Right atrium auricular region (tissue), 2 donors: Measurements from ENCODE around the gene HS3ST4. TPM values are rescaled to one million over a fixed set of nuclear protein-coding genes. Genes with fewer than 3 reads are reported as not detected.
"Not testable (repeated sequence)": the region's sequence is repeated elsewhere in the genome, so short reads cannot be mapped to it uniquely, and the experiment has no call there.

Experiments
- DNase-seq: peaks from one replicate; pipeline ENCODE4 v3.0.0-alpha.2; 2019; ENCODE audit warnings: low spot score
- H3K27ac ChIP-seq, 2 donors: fragments of 200-600 bp; sonication (generic); 1 replicate in 1 of 2; 2 replicates in 1 of 2; pipeline ENCODE4 v1.5.1; 2016 to 2019
- H3K27me3 ChIP-seq, 2 donors: fragments of 200-600 bp; sonication (generic); one replicate each; pipeline versions ENCODE4 v1.5.1 to v1.6.0; 2017 to 2019
- H3K36me3 ChIP-seq: fragments of 200-600 bp; sonication (generic); one replicate; pipeline ENCODE4 v1.5.1; 2016
- H3K4me1 ChIP-seq, 2 donors: fragments of 200-600 bp; sonication (generic); one replicate each; pipeline versions ENCODE4 v1.5.1 to v1.6.0; 2017 to 2019
- H3K4me3 ChIP-seq, 2 donors: fragments of 200-600 bp; sonication (generic); 1 replicate in 1 of 2; 2 replicates in 1 of 2; pipeline ENCODE4 v1.5.1; 2017 to 2019; ENCODE audit warnings: mild to moderate bottlenecking in 1 of 2, moderate library complexity in 1 of 2
- H3K9me3 ChIP-seq, 2 donors: fragments of 200-600 bp; sonication (generic); one replicate each; pipeline ENCODE4 v1.5.1; 2019
- CTCF ChIP-seq, 2 donors: fragments of 200-600 bp; sonication (generic); IDR thresholded peaks; one replicate each; pipeline ENCODE4 v1.5.1; 2019; ENCODE audit warnings: antibody characterized with exemption in 2 of 2
- total RNA-seq, 2 donors: library from RNA; depleted of rRNA; stranded (reverse); fragments of >200 nt; gene quantifications; one replicate each; pipeline ENCODE4 v1.1.0, GENCODE V29; 2016

The HS3ST4 gene
- total RNA-seq, 2 donors from 2014 or later, result not detected

GRCh38 chr16:26078716-26079355 lies 387.1 kb downstream of the HS3ST4 start:
- no peak overlapping the region for H3K4me3 ChIP-seq
- TF ChIP-seq CTCF (IDR thresholded peaks at IDR 0.05), result no peak

GRCh38 chr16:26087091-26087490 lies 395.3 kb downstream of the HS3ST4 start:
- no peak for DNase-seq
- no peaks in the 10 kb centered on the region for H3K27me3 ChIP-seq
- H3K27ac ChIP-seq, result no peak overlapping the region
- H3K4me3 ChIP-seq, result no peak overlapping the region
- no peaks in the 10 kb centered on the region for H3K4me1 ChIP-seq
- no peaks in the 10 kb centered on the region for H3K36me3 ChIP-seq
- TF ChIP-seq CTCF (IDR thresholded peaks at IDR 0.05), result no peak
- no peaks in the 10 kb centered on the region for H3K9me3 ChIP-seq

More at GRCh38 chr16:26078716-26079355, 387.1 kb downstream of the HS3ST4 start:
- H3K4me1 ChIP-seq, result no peaks in the 10 kb centered on the region
- DNase-seq, result no peak
- H3K9me3 ChIP-seq, result no peaks in the 10 kb centered on the region
- no peaks in the 10 kb centered on the region for H3K27me3 ChIP-seq
- no peak overlapping the region for H3K27ac ChIP-seq
- no peaks in the 10 kb centered on the region for H3K36me3 ChIP-seq

- no peaks in the 10 kb centered on the region for H3K27me3 ChIP-seq
- no peak overlapping the region for H3K4me3 ChIP-seq
- H3K9me3 ChIP-seq, result no peaks in the 10 kb centered on the region
- H3K4me1 ChIP-seq, result no peaks in the 10 kb centered on the region
- no peak for DNase-seq
- no peak for TF ChIP-seq CTCF (IDR thresholded peaks at IDR 0.05)
- H3K36me3 ChIP-seq, result no peaks in the 10 kb centered on the region
- no peak overlapping the region for H3K27ac ChIP-seq
Measured at GRCh38 chr16:26091511-26091910, 399.8 kb downstream of the HS3ST4 start.

- not testable (repeated sequence) for H3K4me1 ChIP-seq, DNase-seq, H3K9me3 ChIP-seq, H3K36me3 ChIP-seq, H3K27me3 ChIP-seq, H3K27ac ChIP-seq, H3K4me3 ChIP-seq
Measured at GRCh38 chr16:26098206-26098605, 406.4 kb downstream of the HS3ST4 start.

GRCh38 chr16:26102369-26102768 lies 410.6 kb downstream of the HS3ST4 start:
- Histone ChIP-seq H3K27ac (no peak overlapping the region), H3K4me1 (no peaks in the 10 kb centered on the region), H3K4me3 (no peak overlapping the region), H3K36me3 (no peaks in the 10 kb centered on the region), H3K27me3 (no peaks in the 10 kb centered on the region), H3K9me3 (no peaks in the 10 kb centered on the region)
- DNase-seq, result no peak
- no peak for TF ChIP-seq CTCF (IDR thresholded peaks at IDR 0.05)

GRCh38 chr16:26108836-26109505 lies 417.2 kb downstream of the HS3ST4 start:
- TF ChIP-seq CTCF (IDR thresholded peaks at IDR 0.05), result no peak
- Histone ChIP-seq H3K4me1 (no peaks in the 10 kb centered on the region), H3K27ac (no peak overlapping the region), H3K9me3 (no peaks in the 10 kb centered on the region), H3K4me3 (no peak overlapping the region), H3K36me3 (no peaks in the 10 kb centered on the region), H3K27me3 (no peaks in the 10 kb centered on the region)
- no peak for DNase-seq
